Activated naive CD4-positive, alpha-beta T cell treated with anti-CD3 and anti-CD28 coated beads, Interleukin-2, amount 50 U/mL, for 16 hours (primary cell): ENCODE data around the gene FBXO9.

Experiments
- DNase-seq: peaks from one replicate; pipeline ENCODE4 v3.0.0-alpha.2; 2020

The FBXO9 gene

DNA sequence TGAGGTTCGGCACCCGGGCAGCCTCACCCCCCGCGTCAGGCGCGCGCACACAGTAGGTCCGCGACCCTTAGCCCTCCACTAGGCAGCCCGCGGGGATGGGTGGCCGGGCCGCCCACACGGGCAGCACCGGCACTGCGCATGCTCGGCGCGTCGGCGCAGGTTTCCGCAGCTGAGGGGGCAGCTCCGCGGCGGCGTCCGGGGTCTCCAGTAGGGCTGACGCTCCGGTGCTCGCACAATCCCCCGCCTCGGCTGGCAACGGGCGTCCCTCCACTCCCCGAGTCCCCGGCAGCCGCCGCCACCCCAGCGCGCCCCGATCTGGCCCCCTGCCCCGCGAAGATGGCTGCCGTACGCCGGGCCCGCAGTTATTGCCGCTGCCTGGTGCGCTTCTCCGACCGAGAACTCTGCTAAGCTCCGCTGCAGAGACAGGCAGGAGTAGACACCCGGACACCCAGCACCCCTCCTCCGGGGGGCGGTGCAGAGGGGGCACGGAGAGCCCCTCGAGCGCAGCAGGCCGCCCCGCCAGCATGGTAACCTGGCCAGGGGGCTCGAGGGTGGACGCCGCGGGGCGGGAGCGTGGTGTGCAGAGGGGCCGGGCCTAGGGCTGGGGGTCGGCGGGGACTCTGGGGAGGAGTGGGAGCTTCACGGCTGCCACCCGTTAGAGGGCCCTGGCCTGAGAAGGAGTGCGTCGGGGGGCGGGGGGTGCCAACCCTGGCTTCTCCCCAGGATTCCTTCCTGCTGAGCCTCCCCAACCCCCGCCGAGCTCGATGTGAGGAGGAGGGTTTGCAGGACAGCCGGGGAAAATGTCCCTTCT, at the start of gene FBXO9:
TSS of gene FBXO9 (plus strand) at position 139 of the 811 bp plus-strand sequence. CDS start at position 525, 386 bp downstream.
- DNase-seq: peak; percentile 79

- no peak for DNase-seq
These were observed 49.7 kb upstream of the FBXO9 start for GRCh38 chr6:53015486-53015885.

- DNase-seq: no peak
These were observed 46.8 kb upstream of the FBXO9 start for GRCh38 chr6:53018446-53018845.

GRCh38 chr6:53020005-53020744, 45.0 kb upstream of the FBXO9 start:
- DNase-seq: no peak

GRCh38 chr6:53023323-53023722, 41.9 kb upstream of the FBXO9 start:
- DNase-seq: no peak

DNA sequence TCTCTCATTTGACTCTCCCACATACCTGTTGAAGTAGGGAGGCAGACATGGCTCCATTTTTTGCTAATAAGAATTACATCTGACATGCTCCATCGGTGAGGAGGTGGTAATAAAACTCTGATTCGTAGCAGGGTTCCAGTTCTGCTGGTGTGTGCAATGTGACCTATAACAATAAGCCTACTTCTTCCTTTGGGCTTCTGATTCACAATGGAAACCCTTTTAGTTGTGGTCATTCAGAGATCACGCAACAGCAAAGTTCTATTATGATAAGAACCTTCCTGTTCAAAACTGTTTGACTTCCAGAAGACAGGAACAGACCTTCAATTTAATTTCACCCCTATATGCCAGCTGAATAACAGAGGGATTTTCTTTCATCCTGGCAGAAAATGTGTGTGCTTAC, 38.7 kb upstream of the FBXO9 start:
- DNase-seq: no peak

GRCh38 chr6:53027131-53027718, 38.0 kb upstream of the FBXO9 start:
- DNase-seq: no peak

DNA sequence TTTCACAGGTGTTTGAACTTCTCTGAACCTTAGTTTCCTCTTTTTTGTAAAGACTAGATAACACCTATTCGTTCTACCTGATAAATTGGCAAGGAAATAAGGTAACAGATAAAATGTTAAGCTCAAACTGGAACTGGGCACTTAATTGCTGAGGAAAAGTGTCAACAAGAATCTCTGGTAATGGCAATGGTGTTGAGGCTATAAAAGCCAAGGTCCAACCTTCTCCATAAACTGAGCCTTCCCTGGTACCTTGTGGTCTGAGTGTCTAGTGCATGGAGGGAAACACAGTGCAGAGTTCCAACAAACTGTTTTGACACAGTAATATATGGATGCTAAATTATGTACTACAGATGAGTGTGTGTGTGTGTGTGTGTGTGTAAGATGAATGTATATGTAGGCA, 36.7 kb upstream of the FBXO9 start:
- DNase-seq: no peak

- no peak for DNase-seq
These were observed 35.9 kb upstream of the FBXO9 start for GRCh38 chr6:53029257-53029656.

DNA sequence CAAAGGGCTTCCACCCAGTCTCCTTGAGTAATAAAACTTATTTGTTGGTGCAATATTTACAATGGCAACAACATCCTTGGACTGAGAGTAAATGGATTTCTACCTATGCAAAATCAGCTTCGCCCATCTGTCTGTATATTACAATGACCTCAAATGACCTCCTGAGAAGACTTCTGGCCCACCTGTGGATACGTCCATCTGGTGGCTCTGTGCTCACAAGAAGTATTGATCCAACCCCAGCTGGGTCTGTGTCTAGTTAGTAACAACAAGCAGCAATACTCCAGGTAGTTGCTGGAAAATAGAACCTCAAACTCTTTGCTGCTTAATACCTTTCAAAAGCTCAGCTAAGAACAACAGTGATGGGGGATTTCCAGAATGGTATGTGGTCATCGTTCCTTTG, 35.4 kb upstream of the FBXO9 start:
- DNase-seq: no peak

DNA sequence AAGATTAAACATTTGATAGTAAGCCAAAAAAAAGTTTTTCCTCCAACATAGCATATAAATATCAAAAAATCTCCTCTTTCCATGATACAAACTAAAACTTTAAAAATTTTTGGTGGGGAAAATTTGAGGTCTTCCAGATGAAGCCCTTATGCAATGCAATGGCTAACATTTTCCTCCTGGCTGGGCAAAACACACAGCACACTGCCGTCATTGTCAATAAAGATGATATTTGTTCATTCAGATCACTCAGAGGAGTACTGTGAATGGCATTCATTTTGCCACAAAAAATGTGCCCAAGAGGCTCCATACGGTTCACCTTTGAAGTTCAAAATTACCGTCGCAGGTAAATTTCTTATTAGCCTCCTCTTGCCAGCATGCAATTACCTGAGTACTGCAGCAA, 33.9 kb upstream of the FBXO9 start:
- DNase-seq: no peak

GRCh38 chr6:53032849-53033248, 32.4 kb upstream of the FBXO9 start:
- no peak for DNase-seq

GRCh38 chr6:53033764-53034163, 31.4 kb upstream of the FBXO9 start:
- no peak for DNase-seq

DNA sequence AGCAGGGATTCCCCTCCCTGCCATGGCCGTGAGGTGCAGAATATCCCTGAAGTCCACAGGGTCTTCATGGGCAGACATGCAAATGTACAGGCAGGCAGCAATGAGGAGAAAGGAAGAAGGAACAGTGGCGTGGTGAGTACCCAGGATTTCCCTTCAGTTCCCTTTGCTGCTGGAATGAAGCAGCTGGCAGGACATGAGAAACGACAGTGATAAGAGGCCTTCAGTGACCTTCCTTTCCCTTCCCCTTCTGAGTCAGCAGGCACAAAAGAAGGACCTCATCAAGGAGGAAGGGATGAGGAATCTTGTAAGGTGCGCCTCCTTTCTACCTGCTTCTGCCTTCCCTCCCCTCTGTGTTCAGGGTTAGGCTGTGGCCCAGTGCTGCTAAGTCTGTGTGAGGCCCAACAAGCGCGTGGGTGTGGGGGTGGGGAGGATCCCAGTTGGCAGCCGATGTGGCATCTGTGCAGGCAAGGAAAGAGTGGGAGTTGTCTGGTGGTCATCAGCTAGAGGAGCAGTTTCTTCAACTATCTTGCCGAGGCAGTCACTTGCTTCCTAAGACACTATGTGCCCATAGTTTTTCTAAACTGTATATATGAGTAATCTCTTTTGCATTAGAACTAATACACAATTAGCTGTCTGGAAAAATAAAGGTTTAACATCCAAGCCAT, 29.5 kb upstream of the FBXO9 start:
- no peak for DNase-seq

- DNase-seq: no peak
These were observed 27.1 kb upstream of the FBXO9 start for GRCh38 chr6:53038141-53038540.

DNA sequence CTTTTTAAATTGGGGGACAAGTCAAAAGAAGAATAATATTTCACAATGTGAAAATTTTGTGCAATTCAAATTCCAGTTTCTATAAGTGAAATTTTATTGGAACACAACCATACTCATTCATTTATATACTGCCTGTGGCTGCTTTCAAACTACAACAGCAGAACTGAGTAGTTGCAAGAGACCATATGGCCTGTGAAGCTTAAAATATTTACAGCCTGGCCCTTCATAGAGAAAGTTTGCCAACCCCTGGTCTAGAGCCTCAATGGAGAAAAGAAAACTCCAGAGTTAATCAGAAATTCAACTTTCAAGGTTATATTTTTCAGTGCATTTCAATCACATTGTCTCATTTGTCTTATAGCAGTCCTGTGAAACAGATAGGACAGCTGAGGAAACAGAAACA, 26.6 kb upstream of the FBXO9 start:
- no peak for DNase-seq

DNA sequence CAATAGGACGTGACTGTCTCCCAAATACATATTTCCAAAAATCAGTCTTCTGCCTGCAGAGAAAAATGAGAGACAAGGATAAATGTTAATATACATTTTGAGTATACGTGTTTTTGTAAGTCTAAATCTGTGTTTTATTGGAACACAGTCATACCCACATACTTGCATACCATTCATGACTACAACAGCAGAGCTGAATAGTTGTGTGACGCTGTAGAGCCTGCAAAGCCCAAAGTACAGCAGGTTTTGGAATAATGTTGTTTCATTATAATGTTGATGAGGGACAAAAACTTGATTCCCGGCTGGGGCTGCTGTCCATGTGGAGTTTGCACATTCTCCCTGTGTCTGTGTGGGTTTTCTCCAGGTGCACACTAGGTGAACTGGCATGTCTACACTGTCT, 23.8 kb upstream of the FBXO9 start:
- DNase-seq: no peak

DNA sequence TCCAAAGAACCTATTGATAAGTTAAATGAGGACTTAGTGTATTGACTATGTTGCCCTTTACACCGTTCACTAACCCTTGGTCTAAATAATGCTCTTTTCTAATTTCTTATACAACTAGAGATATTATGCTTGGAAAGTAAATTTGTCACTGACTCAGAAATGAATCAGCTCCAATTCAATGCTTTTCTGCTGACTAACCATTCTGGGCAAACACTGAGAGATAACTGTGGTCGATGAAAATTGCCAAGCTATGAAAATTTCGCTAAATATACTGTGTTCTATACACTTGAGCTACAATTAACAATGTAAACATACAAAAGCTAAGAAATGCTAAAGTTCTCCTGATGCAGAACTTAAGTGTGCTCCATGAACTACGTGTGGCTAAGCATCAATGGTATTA, 23.1 kb upstream of the FBXO9 start:
- no peak for DNase-seq

- no peak for DNase-seq
These were observed 21.6 kb upstream of the FBXO9 start for GRCh38 chr6:53043581-53043980.

DNA sequence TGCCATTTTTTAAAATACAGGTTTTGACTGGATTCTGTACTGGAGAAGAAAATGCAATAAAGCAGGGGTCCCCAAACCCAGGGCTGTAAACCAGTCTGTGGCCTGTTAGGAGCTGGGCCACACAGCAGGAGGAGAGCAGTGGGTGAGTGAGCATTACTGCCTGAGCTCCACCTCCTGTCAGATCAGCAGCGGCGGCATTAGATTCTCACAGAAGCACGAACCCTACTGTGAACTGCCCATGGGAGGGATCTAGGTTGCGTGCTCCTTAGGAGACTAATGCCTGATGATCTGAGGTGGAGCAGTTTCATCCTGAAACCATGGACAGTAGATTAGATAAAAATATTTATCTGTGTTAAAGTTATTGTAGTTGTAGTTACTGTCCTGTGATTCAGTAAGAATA, 21.1 kb upstream of the FBXO9 start:
- no peak for DNase-seq

GRCh38 chr6:53044572-53044971, 20.6 kb upstream of the FBXO9 start:
- no peak for DNase-seq

DNA sequence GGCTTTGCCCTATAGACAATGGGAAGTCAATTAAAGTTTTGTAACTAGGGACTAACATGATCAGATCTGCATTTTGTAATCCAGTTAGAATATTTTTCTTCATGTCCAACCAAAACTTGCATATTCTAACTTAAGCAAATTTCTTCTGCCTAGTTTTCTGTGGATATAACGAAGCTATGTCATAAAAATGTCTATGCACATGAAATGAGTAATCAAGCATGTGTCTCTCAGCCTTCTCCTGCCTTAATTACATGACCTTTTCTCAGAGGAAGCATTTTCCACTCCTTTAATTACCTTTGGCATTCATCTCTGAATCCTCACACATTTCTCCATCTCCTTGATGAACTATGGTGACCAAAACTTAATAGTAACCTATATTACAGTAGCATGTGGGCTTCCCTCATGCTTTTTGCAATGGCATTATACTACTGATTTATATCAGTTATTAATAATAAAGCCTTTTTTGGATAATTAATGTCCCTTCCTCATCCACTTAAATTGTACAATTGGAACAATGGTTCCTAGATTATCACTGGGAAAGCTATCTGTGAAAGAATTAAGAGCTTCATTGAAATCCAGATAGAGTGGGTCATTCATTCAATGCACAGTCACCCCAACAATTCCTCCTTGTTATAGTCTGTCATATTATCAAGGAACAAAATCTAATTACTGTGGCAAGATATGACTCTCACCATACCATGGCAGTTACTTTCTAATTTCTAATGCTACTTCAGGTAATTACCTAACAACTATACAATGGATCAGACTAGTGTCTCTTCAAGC, 19.1 kb upstream of the FBXO9 start:
- DNase-seq: no peak
